Placental epithelial cell (primary cell): ENCODE measurements around the gene OR4F17. TPM values are rescaled to one million over a fixed set of nuclear protein-coding genes. Genes with fewer than 3 reads are reported as not detected.

Experiments
- total RNA-seq: library from RNA; depleted of rRNA; stranded (reverse); fragments of >200 nt; gene quantifications from 2 replicates; pipeline ENCODE4 v1.2.3, GENCODE V29; 2012

The OR4F17 gene, protein sequence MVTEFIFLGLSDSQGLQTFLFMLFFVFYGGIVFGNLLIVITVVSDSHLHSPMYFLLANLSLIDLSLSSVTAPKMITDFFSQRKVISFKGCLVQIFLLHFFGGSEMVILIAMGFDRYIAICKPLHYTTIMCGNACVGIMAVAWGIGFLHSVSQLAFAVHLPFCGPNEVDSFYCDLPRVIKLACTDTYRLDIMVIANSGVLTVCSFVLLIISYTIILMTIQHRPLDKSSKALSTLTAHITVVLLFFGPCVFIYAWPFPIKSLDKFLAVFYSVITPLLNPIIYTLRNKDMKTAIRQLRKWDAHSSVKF
- not detected in 2 replicates for total RNA-seq

GRCh38 chr19:106804-107203 lies at the start of gene OR4F17:
TSS of gene OR4F17 (plus strand) at chr19:107104. CDS start at chr19:110679, 3,575 bp downstream.

Other genes with a start within 250 kb of the OR4F17 start
- gene PLPP2, start 184.3 kb downstream of the OR4F17 start, total RNA-seq, result 19.7 and 43.2 TPM in 2 replicates
- gene MIER2, start 237.7 kb downstream of the OR4F17 start, total RNA-seq, result 13.3 and 16.5 TPM in 2 replicates